Skeletal muscle satellite cell (primary cell): ENCODE data around the gene EMID1.
A peak's percentile ranks its signal among the peaks of the same experiment; 100 is the strongest.

Source experiments
- H3K27me3 ChIP-seq: 2 replicates; pipeline ENCODE4 v1.7.0; 2013; ENCODE audit warnings: low read length; ENCODE audit not compliant: control insufficient read depth, insufficient read depth
- H3K36me3 ChIP-seq: 2 replicates; pipeline ENCODE4 v1.7.0; 2013; ENCODE audit warnings: mild to moderate bottlenecking, control low read depth, low read length; ENCODE audit not compliant: insufficient read depth
- H3K4me1 ChIP-seq: 2 replicates; pipeline ENCODE4 v1.7.0; 2013; ENCODE audit warnings: low read length; ENCODE audit not compliant: control insufficient read depth, insufficient read depth
- H3K4me2 ChIP-seq: 2 replicates; pipeline ENCODE4 v1.7.0; 2013; ENCODE audit warnings: mild to moderate bottlenecking, low read length
- H3K4me3 ChIP-seq: 2 replicates; pipeline ENCODE4 v1.7.0; 2013; ENCODE audit warnings: low read length
- H3K9ac ChIP-seq: 2 replicates; pipeline ENCODE4 v1.7.0; 2013; ENCODE audit warnings: mild to moderate bottlenecking, low read depth, low read length, moderate library complexity
- H3K9me3 ChIP-seq: replicated peaks from 2 replicates; pipeline ENCODE4 v1.7.0; 2013; ENCODE audit warnings: mild to moderate bottlenecking, control low read depth, low read length

Gene EMID1

DNA sequence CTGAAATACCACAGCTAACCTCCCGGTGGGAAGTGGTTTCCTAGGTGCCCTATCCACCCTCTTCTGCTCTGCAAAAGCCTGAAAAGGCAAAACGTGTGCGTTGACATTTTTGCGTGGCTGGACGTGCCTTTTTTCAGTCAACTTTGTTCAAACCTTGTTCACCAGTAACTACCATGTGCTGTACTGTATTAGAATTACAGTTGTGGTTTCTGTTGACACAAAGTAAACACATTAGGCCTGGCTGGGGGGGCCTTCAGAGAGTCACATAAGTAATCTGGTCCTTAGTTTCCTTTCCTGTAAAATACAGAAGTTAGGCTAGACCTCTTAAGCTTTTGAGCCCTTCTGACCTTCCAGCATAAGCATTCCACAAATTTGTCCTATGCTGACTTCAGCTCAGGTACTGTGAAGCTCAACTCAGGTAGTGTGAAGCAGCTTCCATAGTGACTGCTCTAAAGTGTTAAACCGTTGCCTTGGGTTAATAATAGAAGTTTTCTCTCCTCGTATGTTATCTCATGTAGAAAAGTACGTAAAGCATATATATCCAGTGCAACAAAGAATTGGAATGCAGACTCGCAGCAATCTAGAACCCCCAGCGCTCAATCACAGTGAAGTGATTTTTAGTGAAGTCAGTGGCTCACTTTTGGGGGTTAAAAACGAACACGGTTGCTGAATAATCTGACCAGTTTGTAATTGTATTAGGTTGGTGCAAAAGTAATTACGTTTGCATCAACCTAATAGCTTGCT is 64.2 kb downstream of the EMID1 start:
- H3K9ac ChIP-seq, result peak overlapping the region; percentile 98
- peaks cover 55% of the 10 kb centered on the region for H3K36me3 ChIP-seq
- H3K4me1 ChIP-seq, result peaks cover 39% of the 10 kb centered on the region
- H3K4me3 ChIP-seq, result peak overlapping the region; percentile 81
- H3K4me2 ChIP-seq, result peak overlapping the region; percentile 90
- H3K27me3 ChIP-seq, result no peaks in the 10 kb centered on the region
- no peaks in the 10 kb centered on the region for H3K9me3 ChIP-seq

- peaks cover 39% of the 10 kb centered on the region for H3K4me1 ChIP-seq
- peak overlapping the region; percentile 98 for H3K9ac ChIP-seq
- H3K9me3 ChIP-seq, result no peaks in the 10 kb centered on the region
- H3K36me3 ChIP-seq, result peaks cover 56% of the 10 kb centered on the region
- no peaks in the 10 kb centered on the region for H3K27me3 ChIP-seq
- peak overlapping the region; percentile 90 for H3K4me2 ChIP-seq
- peak overlapping the region; percentile 81 for H3K4me3 ChIP-seq
Observed at GRCh38 chr22:29270475-29271271, 65.0 kb downstream of the EMID1 start.

DNA sequence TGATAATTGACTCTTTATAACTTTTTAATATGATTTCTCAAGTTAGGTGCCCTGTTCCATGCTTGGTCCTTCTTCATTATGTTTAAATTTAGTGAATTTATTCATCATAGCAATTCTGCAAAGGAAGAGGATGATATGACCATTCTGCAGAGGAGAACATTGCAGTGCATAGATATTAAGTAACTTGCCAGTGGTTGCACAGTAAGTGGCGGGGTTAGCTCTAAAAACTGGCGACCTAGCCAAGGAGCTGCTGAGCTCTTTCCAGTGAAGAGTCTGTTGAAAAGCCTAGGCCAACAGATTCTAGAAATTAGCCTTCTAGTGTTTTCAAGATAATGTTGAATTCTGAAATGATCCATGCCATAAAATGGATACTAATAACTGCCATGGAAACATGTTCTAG is 66.9 kb downstream of the EMID1 start:
- Histone ChIP-seq H3K9ac (no peak overlapping the region), H3K4me3 (no peak overlapping the region), H3K4me1 (peaks cover 26% of the 10 kb centered on the region), H3K4me2 (no peak overlapping the region), H3K9me3 (no peaks in the 10 kb centered on the region), H3K36me3 (peaks cover 73% of the 10 kb centered on the region), H3K27me3 (no peaks in the 10 kb centered on the region)

GRCh38 chr22:29275167-29275566 is 69.5 kb downstream of the EMID1 start:
- peaks cover 85% of the 10 kb centered on the region for H3K36me3 ChIP-seq
- H3K4me1 ChIP-seq, result peaks cover 20% of the 10 kb centered on the region
- no peaks in the 10 kb centered on the region for H3K27me3 ChIP-seq
- no peak overlapping the region for H3K9ac ChIP-seq
- H3K9me3 ChIP-seq, result no peaks in the 10 kb centered on the region
- H3K4me3 ChIP-seq, result no peak overlapping the region
- no peak overlapping the region for H3K4me2 ChIP-seq

DNA sequence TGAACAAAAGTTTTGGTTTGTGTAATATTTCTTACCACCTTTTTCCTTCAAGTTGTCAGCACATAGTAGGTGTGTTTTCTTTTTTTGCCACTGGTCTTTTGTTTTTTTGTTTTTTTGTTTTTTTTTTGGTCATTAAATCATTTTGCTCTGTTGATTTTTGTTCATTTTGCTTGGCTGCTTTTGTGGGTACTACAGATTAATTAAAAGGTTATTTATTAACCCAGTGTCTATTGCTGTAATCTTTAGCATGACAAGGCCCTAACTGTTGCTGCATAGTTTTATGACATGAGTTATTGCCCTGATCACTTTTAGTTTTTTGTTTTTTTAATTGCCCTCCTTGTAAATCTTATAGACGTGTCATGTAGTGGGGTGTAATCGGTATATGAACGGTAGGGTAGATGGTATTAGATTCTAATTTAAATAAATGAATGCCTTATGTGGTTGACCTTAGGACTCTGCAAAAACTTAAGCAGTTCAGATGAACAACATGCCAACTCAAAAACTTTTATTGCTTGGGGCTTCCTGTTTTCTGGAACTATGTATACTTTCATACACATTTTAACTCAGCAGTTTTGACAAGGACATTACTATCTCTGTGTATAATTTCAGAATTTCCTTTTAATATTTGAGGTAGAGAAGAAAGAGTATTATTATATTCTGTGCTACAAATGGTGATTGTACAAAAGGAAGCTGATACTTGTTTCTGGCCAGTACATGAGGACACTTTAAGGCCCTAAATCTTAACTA is 70.3 kb downstream of the EMID1 start:
- H3K9me3 ChIP-seq, result no peaks in the 10 kb centered on the region
- H3K36me3 ChIP-seq, result peaks cover 84% of the 10 kb centered on the region
- H3K9ac ChIP-seq, result no peak overlapping the region
- no peaks in the 10 kb centered on the region for H3K27me3 ChIP-seq
- H3K4me2 ChIP-seq, result no peak overlapping the region
- no peak overlapping the region for H3K4me3 ChIP-seq
- peaks cover 12% of the 10 kb centered on the region for H3K4me1 ChIP-seq

- no peak overlapping the region for H3K9ac ChIP-seq
- H3K27me3 ChIP-seq, result no peaks in the 10 kb centered on the region
- no peaks in the 10 kb centered on the region for H3K4me1 ChIP-seq
- peaks cover 86% of the 10 kb centered on the region for H3K36me3 ChIP-seq
- H3K9me3 ChIP-seq, result no peaks in the 10 kb centered on the region
- H3K4me2 ChIP-seq, result no peak overlapping the region
- no peak overlapping the region for H3K4me3 ChIP-seq
Observed at GRCh38 chr22:29277927-29278326, 72.2 kb downstream of the EMID1 start.

GRCh38 chr22:29284196-29284595 is 78.5 kb downstream of the EMID1 start:
- Histone ChIP-seq H3K4me3 (no peak overlapping the region), H3K36me3 (peaks cover 79% of the 10 kb centered on the region), H3K9ac (no peak overlapping the region), H3K9me3 (no peaks in the 10 kb centered on the region), H3K27me3 (no peaks in the 10 kb centered on the region), H3K4me2 (no peak overlapping the region), H3K4me1 (no peaks in the 10 kb centered on the region)

GRCh38 chr22:29288837-29289236 is 83.1 kb downstream of the EMID1 start:
- no peak overlapping the region for H3K4me3 ChIP-seq
- no peaks in the 10 kb centered on the region for H3K4me1 ChIP-seq
- H3K4me2 ChIP-seq, result no peak overlapping the region
- no peak overlapping the region for H3K9ac ChIP-seq
- H3K36me3 ChIP-seq, result peaks cover 93% of the 10 kb centered on the region
- H3K27me3 ChIP-seq, result no peaks in the 10 kb centered on the region
- no peaks in the 10 kb centered on the region for H3K9me3 ChIP-seq

DNA sequence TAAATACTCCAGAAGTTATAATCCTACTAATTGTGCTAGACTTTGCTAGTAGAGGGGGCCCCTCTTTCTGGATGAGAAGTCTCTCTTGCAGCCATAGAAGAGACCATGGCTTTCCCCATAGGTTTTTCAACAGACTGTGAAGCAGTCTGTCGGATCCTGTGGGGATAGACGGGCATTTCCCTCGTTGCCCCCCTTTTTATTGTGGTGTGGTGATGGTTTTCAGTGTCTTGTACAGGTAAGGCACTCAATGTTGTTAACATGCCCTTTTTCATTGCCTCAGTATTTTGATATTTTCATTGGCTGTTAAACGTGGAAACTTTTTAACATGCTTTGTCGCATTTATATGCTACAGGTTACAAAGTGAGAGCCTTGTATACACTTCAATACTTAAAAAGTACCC is 84.4 kb downstream of the EMID1 start:
- Histone ChIP-seq H3K9ac (no peak overlapping the region), H3K4me2 (no peak overlapping the region), H3K27me3 (no peaks in the 10 kb centered on the region), H3K9me3 (no peaks in the 10 kb centered on the region), H3K36me3 (peaks cover 96% of the 10 kb centered on the region), H3K4me3 (no peak overlapping the region), H3K4me1 (no peaks in the 10 kb centered on the region)

- H3K9me3 ChIP-seq, result no peaks in the 10 kb centered on the region
- no peak overlapping the region for H3K9ac ChIP-seq
- peaks cover 98% of the 10 kb centered on the region for H3K36me3 ChIP-seq
- no peak overlapping the region for H3K4me2 ChIP-seq
- no peaks in the 10 kb centered on the region for H3K27me3 ChIP-seq
- no peaks in the 10 kb centered on the region for H3K4me1 ChIP-seq
- H3K4me3 ChIP-seq, result no peak overlapping the region
Observed at GRCh38 chr22:29291215-29291614, 85.5 kb downstream of the EMID1 start.

- H3K27me3 ChIP-seq, result no peaks in the 10 kb centered on the region
- H3K4me1 ChIP-seq, result no peaks in the 10 kb centered on the region
- no peak overlapping the region for H3K9ac ChIP-seq
- no peaks in the 10 kb centered on the region for H3K9me3 ChIP-seq
- H3K4me3 ChIP-seq, result no peak overlapping the region
- peaks cover 99% of the 10 kb centered on the region for H3K36me3 ChIP-seq
- H3K4me2 ChIP-seq, result no peak overlapping the region
Observed at GRCh38 chr22:29292379-29292778, 86.7 kb downstream of the EMID1 start.
